CD4-positive, alpha-beta T cell treated with Interleukin-12 subunit alpha and Interleukin-12 subunit beta, for 1 hour (primary cell): ENCODE data around the gene OR4K13.

Source experiments
- DNase-seq: peaks from one replicate; pipeline ENCODE4 v3.0.0-alpha.2; 2020

The OR4K13 gene, protein sequence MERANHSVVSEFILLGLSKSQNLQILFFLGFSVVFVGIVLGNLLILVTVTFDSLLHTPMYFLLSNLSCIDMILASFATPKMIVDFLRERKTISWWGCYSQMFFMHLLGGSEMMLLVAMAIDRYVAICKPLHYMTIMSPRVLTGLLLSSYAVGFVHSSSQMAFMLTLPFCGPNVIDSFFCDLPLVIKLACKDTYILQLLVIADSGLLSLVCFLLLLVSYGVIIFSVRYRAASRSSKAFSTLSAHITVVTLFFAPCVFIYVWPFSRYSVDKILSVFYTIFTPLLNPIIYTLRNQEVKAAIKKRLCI

DNA sequence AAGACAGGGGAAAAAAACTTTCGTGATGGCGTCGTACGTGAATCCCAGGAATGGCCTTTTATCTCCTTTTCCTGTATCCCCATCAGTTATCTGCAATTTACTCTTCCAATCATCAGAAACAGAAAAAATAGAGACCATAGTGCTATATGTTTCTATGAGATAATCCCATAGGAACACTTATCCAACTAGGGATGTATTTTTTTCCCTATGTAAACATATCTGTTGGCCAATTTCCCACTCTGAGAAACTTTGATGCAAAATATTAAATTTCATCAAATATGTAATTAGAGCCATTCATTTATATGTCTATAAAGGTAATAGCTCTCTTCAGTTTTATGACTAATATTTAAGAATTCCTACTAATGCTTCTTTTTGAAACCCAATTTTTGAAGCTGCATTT lies at the start of gene OR4K13:
OR4K13 (minus strand) TSS at position 101 of the 400 bp plus-strand sequence. CDS start 1,280 bp downstream, outside the sequence.
- no peak for DNase-seq

DNA sequence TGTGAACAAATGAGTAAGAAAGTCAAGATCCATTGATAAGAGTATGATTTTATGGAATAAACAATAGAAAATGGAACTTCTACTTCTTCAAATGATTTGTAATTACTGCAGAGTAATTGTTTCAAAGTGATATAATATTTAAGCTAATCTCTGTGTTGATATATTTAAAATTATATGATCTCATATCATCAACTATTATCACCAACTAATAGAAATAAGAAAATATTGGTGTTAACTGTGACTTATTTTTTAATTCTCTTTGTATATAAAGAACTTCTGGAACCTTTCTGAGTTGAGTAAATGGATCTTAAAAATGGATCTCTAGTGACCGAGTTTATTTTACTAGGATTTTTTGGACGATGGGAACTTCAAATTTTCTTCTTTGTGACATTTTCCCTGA lies 23.9 kb upstream of the OR4K13 start, which contains the start of gene OR4L1:
OR4L1 (plus strand) TSS at position 301 of the 400 bp plus-strand sequence; CDS start at position 301, 0 bp downstream.
- DNase-seq: no peak

DNA sequence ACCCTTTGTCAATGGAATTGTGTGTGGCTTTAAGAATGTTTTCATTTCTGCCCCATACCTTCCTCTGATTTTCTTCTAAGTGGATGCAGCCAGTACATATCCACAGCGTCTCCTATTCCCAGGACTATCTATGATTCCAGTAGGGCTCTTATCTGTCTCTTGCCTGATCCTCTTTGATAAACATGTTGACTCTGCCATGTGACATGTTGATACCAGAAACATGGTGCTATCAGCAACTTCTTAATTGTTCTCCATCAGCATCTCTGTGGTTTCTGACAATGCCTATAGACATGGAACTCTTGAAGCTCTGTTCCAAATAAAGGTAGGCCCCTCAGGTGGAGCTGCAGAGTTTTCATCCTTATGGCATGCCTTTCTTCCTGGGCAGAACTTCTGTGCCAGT lies 12.4 kb upstream of the OR4K13 start:
- no peak for DNase-seq

DNA sequence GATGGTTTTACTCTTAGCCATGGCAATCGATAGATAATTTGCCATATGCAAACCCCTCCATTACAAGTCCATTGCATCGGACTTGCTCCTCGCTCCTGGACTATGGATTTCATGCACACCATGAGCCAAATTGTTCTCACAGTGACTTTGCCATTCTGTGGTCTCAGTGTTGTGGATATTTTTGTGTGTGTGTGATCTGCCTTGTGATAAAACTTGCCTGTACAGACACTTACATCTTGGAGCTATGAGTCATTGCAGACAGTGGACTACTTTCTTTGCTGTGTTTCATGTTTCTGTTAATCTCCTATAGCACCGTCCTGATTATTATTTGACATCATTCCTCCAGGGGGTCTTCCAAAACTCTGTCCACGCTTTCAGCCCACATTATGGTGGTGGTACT lies 8.4 kb upstream of the OR4K13 start:
- DNase-seq: no peak

DNA sequence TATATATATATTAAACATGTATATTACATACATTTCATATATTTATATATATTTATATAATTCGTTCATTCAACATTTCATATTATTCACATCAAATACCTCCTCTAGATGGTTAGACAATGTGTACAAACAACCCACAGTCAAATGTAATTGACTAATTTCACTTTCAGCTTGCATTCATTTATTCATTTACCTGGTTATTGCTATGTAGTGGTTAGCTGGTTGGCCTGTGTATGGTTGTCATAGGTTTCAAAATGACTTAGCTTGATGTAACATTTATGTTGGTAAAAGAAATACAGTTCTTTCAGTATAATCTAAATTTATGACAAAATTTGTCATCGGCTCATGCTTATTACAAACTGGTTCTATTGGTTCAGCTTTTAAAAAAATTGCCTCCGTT lies 389 bp downstream of the OR4K13 start:
- DNase-seq: no peak

DNA sequence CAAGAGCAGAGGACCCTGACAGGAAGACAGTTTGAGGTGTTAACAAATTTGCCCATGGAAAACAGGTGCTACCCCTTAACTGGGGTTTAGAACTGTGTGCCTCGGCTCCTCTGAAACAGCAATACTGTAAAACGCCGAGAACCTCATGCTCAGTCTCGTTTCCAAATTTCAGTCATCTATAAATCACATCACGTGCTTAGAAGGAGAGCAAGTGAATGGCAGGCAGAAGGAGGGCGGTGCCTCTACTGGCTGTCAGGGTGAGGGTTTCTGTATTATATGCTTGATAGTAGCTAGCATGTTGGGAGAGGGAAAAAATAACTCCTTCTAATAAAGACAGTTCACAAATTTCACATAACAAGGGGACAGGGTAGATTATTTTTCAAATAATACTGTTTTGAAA lies 4.8 kb downstream of the OR4K13 start:
- no peak for DNase-seq

DNA sequence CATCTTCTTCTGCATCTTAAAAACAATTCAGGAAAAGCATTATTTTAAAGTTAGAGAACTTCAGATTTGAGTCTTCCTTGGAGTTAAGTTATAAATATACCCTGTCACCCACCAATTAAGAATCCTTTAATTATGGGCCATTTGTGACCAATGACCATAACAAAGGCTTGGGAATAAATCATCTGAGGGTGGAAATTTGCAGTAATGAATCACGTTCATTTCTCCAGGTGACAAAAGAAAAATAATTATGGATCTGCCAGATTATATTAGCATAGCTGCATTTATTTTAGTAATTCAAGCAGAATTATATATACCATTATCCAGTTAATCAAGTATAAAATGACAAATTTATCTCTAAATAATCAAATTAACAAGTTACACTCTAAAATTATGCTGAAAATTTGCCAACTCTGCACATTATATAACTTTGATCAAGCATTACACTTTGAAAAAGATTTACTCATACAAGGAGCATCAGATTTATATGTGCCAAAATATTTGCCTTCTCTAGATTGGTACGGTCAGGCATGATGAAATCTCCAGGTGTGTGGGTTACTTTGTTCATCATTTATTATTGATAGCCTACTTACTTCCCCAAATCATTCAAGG lies 16.5 kb downstream of the OR4K13 start, which contains the start of gene OR4K14:
OR4K14 (minus strand) TSS at position 51 of the 609 bp plus-strand sequence. CDS start 4,114 bp downstream, outside the sequence.
- no peak for DNase-seq

DNA sequence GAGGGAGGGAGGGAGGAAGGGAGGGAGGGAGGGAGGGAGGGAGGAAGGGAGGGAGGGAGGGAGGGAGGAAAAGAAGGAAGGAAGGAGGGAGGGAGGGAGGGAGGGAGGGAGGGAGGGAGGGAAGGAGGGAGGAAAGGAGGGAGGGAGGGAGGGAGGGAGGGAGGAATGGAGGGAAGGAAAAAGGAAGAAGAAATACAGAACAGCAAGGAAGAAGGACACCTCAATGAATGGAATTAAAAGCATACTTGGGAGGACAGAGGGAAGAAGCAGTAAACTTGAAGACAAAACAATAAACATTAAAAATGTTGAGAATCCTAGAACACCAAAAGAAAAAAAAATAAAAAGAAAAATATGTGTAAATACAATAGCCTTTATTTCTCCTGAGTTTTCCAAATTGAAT lies 27.7 kb downstream of the OR4K13 start:
- DNase-seq: no peak

DNA sequence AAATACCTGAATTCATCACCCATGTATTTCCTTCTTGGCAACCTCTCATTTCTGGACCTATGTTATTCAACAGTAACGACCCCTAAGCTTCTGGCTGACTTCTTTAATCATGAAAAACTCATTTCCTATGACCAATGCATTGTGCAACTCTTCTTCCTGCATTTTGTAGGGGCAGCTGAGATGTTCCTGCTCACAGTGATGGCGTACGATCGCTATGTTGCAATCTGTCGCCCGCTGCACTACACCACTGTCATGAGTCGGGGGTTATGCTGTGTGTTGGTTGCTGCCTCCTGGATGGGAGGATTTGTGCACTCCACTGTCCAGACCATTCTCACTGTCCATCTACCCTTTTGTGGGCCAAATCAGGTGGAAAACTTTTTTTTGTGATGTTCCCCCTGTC lies 33.5 kb downstream of the OR4K13 start:
- no peak for DNase-seq

DNA sequence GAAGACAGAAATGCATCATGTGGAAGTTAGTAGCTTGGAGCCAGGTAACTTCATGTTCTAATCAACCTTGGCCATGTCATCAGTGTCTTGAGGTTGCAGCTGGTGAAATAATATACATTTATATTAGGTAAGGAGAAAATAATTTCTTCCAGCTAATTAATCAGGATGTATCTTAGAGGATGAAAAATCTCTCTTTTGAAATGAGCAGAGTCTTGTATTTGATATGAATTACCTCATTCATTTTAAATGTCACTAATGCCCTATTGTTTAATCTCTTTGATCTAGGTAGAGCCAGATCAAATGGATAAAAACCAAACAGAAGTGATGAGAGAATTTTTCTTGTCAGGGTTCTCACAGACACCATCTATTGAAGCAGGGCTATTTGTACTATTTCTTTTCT lies 34.0 kb downstream of the OR4K13 start, which contains the start of gene OR4Q2:
OR4Q2 (plus strand) TSS at position 301 of the 400 bp plus-strand sequence.
- DNase-seq: no peak

DNA sequence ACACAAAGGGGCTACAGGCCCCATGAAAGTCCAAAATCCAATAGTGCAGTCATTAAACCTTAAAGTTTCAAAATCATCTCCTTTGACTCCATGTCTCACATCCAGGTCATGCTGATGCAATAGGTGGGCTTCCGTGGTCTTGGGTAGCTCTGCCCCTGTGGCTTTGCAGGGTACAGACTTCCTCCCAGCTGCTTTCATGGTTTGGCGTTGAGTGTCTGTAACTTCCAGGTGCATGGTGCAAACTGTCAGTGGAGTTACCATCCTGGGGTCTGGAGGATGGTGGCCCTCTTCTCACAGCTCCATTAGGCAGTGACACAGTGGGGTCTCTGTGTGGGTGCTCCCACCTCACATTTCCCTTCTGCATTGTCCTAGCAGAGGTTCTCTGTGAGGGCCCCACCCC lies 42.4 kb downstream of the OR4K13 start:
- no peak for DNase-seq
